Right lung (tissue), 5 donors: ENCODE data around the gene USP31. TPM values are rescaled to one million over a fixed set of nuclear protein-coding genes. Genes with fewer than 3 reads are reported as not detected.

Experiments
- DNase-seq, 2 donors: peaks; one replicate each; pipeline ENCODE4 v3.0.0-alpha.2; 2013
- polyA plus RNA-seq, 5 donors: library from polyadenylated mRNA; unstranded; fragments of 120-200 nt; gene quantifications; one replicate each; pipeline versions ENCODE4 v1.2.1 to v1.2.3, GENCODE V29; 2013; ENCODE audit warnings: inconsistent platforms in 1 of 5, low replicate concordance in 1 of 5; ENCODE audit not compliant: insufficient read length in 5 of 5, insufficient read depth in 1 of 5

Gene USP31
- polyA plus RNA-seq, 5 donors: 7.1 to 9.3 (median 9.2) TPM

DNA sequence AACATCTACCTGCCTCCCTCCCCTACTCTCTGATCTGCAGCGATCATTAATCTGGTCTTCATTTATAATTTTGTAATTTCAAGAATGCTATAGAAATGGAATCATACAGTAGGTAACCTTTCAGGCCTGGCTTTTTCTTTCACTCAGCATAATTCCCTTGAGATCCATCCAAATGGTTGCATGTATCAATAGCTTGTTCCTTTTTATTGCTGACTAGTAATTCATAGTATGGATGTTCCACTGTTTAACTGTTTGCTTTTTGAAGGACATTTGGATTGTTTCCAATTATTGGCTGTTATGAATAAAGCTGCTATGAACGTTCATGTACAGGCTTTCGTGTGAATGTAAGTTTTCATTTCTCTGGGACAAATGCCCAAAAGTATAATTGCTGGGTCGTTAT lies 125.2 kb downstream of the USP31 start:
- no peak for DNase-seq

DNA sequence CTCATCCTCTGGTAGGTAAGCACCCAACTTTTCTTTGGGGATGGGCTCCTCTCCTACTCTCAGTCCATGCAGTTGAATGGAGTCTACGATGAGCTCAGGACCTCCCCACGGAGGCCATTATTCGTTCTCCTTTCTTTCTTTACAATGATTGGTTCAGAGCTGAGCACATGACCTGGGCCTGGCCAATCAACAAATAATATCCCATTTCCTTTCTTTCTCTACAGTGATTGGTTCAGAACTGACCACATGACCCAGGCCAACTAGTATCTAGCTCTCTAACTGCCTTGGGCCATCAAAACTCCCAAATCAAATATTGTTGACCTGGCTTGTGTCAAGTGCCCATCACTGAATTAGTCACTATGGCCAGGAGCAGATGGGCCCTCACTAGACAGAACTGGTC lies 129.2 kb downstream of the USP31 start:
- DNase-seq: no peak

DNA sequence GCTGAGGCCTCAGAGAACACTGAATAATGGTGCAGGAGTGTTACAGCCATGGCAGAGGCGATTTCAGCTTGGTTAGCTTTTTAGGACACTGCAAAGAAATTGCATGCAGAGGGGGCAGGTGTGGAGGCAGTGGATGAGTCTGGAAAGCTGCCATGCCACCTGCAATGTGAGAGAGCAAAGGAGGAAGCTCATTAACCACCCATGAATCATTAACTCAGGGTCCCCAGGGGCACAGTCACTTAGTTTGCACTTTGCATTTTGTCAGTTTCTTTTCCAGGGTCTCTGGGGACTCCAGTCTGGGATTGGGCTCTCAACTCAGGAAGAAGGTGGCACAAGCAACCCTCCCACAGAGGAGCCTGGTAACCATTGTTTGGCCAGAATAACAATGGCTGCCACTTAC lies 132.9 kb downstream of the USP31 start:
- DNase-seq: no peak

DNA sequence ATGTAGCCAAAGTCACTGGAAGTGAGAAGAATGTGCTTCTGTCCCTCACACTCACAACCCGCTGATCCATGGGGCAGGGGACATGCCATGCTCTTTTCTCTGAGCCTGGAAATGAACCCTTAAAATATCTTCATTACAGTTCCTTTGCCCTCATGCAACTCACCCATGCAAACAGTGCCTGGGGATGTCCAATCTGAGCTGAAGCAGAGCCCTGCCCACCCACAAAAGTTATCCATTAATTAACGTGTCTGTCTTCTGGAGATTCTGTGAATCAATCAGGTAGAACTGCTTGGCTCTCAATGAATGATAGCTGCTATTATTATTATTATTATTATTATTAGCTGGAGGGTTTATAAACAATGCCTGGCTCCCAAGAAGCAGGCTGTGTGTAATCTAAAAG lies 133.7 kb downstream of the USP31 start:
- DNase-seq: no peak

DNA sequence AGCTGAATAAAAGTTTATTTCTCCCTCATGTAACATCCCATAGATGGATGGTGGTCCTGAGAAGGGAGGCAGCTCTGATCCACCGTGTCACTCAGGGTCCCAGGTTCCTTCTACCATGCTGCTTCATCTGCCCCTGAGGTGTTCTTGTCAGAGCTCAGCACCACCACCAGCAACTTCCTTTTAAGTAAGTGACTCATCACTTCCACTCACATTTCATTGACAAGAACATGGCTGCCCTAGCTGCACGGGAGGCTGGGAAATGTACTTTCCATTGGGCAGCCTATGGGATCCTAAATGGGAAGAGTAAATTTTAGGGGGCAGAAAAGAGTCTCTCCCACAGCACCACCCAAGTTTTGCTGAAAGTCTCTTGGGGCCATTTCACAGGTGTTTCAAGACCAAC lies 134.7 kb downstream of the USP31 start:
- no peak for DNase-seq

Other genes starting within 250 kb of the USP31 start
- gene SCNN1G, start 33.3 kb upstream of the USP31 start, polyA plus RNA-seq: 1 to 10 TPM; 4.0 to 6.3 (median 4.3) TPM
- 1 to 10 TPM; 2.3 to 4.9 (median 2.7) TPM for gene SCNN1B, start 152.8 kb upstream of the USP31 start, polyA plus RNA-seq